ENCODE data around the gene CLCN7. TPM values are rescaled to one million over a fixed set of nuclear protein-coding genes. Genes with fewer than 3 reads are reported as not detected.

CLCN7 gene
- total RNA-seq, 4 donors from 2014 or later, result 21.5 to 145 (median 57.2) TPM

- Histone ChIP-seq H3K4me1 (peaks cover 0 to 6% of the 10 kb centered on the region in 2 donors), H3K4me3 (peak overlapping the region; percentile 64 to 65), H3K36me3 (no peaks in the 10 kb centered on the region), H3K9me3 (no peaks in the 10 kb centered on the region), H3K27ac (peak overlapping the region; percentile 74 to 90), H3K27me3 (no peaks in the 10 kb centered on the region)
- DNase-seq, result no peak
- intact Hi-C loops (cut with DNase I; ENCODE audit: low total_unique reads), result no loop called here
- TF ChIP-seq POLR2A (IDR thresholded peaks at IDR 0.05) (no peak), CTCF (IDR thresholded peaks at IDR 0.05) (no peak)
Observed at GRCh38 chr16:1493746-1494094, 18.9 kb upstream of the CLCN7 start.

- no peaks in the 10 kb centered on the region for H3K9me3 ChIP-seq
- DNase-seq, result peak; percentile 74 to 82
- H3K4me1 ChIP-seq, result peaks cover 0 to 6% of the 10 kb centered on the region in 2 donors
- peak within 1 kb of the TSS; percentile 74 to 90 for H3K27ac ChIP-seq
- TF ChIP-seq CTCF (IDR thresholded peaks at IDR 0.05), result peak in 1 of 4 experiments; percentile 14
- TF ChIP-seq POLR2A (IDR thresholded peaks at IDR 0.05), result peak in 1 of 2 donors; percentile 49
- no peaks in the 10 kb centered on the region for H3K27me3 ChIP-seq
- H3K36me3 ChIP-seq, result no peaks in the 10 kb centered on the region
- peak within 1 kb of the TSS; percentile 64 to 65 for H3K4me3 ChIP-seq
- intact Hi-C loops (cut with DNase I; ENCODE audit: low total_unique reads), result no loop called here
Observed at GRCh38 chr16:1492923-1493745, 18.3 kb upstream of the CLCN7 start, which contains the start of gene TELO2. Gene TELO2, plus strand, starts transcription at chr16:1493360. Its CDS starts 922 bp downstream, at chr16:1494282.

- intact Hi-C loops (cut with DNase I; ENCODE audit: low total_unique reads), result no loop called here
- Histone ChIP-seq H3K4me1 (peaks cover 0 to 6% of the 10 kb centered on the region in 2 donors), H3K9me3 (no peaks in the 10 kb centered on the region), H3K4me3 (peak overlapping the region; percentile 64 to 65), H3K27ac (peak overlapping the region; percentile 74 to 90), H3K36me3 (no peaks in the 10 kb centered on the region), H3K27me3 (no peaks in the 10 kb centered on the region)
- no peak for DNase-seq
- no peak for TF ChIP-seq CTCF (IDR thresholded peaks at IDR 0.05)
- no peak for TF ChIP-seq POLR2A (IDR thresholded peaks at IDR 0.05)
Observed at GRCh38 chr16:1492082-1492922, 17.5 kb upstream of the CLCN7 start.

GRCh38 chr16:1491327-1491726 lies 16.5 kb upstream of the CLCN7 start:
- Histone ChIP-seq H3K4me3 (no peak overlapping the region), H3K36me3 (no peaks in the 10 kb centered on the region), H3K27ac (no peak overlapping the region), H3K27me3 (no peaks in the 10 kb centered on the region), H3K9me3 (no peaks in the 10 kb centered on the region), H3K4me1 (peaks cover 0 to 6% of the 10 kb centered on the region in 2 donors)
- no peak for DNase-seq
- intact Hi-C loops (cut with DNase I; ENCODE audit: low total_unique reads), result no loop called here
- TF ChIP-seq CTCF (IDR thresholded peaks at IDR 0.05), result no peak
- TF ChIP-seq POLR2A (IDR thresholded peaks at IDR 0.05), result no peak

- intact Hi-C loops (cut with DNase I; ENCODE audit: low total_unique reads), result no loop called here
- Histone ChIP-seq H3K4me1 (peaks cover 0 to 4% of the 10 kb centered on the region in 2 donors), H3K36me3 (no peaks in the 10 kb centered on the region), H3K27me3 (no peaks in the 10 kb centered on the region), H3K27ac (no peak overlapping the region), H3K9me3 (no peaks in the 10 kb centered on the region), H3K4me3 (no peak overlapping the region)
- no peak for DNase-seq
- TF ChIP-seq CTCF (IDR thresholded peaks at IDR 0.05) (no peak), POLR2A (IDR thresholded peaks at IDR 0.05) (no peak)
Observed at GRCh38 chr16:1489077-1489476, 14.2 kb upstream of the CLCN7 start.

Data from uterus (tissue), 4 donors.